ENCODE results near the gene GRK2.

The GRK2 gene

DNA sequence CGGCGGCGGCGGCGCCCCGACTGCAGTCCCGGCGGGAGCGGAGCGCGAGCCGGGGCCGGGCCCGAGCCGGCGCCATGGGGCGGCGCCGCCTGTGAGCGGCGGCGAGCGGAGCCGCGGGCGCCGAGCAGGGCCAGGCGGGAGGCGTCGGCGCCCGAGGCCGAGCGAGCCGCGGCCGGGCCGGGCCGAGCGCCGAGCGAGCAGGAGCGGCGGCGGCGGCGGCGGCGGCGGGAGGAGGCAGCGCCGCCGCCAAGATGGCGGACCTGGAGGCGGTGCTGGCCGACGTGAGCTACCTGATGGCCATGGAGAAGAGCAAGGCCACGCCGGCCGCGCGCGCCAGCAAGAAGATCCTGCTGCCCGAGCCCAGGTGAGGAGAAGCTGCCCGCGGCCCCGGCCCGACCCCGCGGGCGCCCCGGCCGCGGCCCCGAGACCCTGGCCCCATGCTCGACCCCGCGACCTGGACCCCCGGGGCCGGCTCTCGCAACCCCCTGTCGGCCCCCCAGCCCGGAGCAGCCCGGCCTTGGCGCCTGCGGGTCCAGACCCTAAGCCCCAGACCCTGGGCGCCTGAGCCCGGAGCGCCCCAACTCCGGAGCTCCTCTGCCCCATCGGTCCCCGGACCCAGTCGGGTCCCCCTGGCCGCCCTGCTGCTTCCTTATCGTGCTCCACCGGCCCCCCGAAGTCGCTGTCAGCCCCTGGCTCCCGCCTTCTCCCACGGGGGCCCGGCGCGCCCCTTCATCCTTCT is at the start of gene GRK2:
Gene GRK2, plus strand, starts transcription at position 25 of the 739 bp plus-strand sequence. Its CDS starts 227 bp downstream, at position 252.
- in situ Hi-C loops (cut with HindIII; ENCODE audit: low sequenced_read_pairs) = no loop called here

DNA sequence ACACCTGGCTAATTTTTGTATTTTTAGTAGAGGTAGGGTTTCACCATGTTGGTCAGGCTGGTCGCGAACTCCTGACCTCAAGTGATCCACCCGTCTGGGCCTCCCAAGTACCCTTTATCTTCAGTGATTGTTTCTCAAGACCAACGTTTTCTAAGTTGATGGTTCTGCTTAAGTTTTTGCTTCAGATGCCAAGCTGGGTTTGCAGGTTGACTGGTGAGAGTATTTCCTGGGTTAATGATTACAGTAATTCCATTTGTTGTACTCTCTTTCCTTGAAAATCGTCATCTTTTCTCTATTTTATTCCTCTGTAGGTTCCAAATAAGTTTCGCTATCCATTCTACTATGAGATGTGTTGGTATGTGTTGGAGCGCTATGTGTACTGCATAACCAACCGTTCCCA is 38.5 kb upstream of the GRK2 start:
- in situ Hi-C loops (cut with HindIII; ENCODE audit: low sequenced_read_pairs) = no loop called here

DNA sequence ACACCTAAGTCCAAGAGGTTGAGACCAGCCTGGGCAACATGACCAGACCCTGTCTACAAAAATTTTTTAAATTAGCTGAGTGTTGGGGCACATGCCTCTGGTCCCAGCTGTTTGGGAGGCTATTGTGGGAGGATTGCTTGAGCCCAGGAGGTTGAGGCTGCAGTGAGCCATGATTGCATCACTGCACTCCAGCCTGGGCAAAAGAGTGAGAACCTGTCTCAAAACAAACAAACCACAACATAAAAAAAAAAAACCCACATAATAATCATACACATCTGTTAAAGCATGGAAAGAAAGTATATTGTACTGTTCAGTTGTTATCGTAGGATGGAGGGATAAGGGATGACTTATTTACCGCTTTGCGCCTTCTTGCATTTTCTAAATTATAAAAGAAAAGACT is 35.9 kb upstream of the GRK2 start:
- in situ Hi-C loops (cut with HindIII; ENCODE audit: low sequenced_read_pairs) = loop anchor here (5.0 kb wide), 2 partner anchors 53 to 87 kb away; no protein-coding TSS in a partner anchor

DNA sequence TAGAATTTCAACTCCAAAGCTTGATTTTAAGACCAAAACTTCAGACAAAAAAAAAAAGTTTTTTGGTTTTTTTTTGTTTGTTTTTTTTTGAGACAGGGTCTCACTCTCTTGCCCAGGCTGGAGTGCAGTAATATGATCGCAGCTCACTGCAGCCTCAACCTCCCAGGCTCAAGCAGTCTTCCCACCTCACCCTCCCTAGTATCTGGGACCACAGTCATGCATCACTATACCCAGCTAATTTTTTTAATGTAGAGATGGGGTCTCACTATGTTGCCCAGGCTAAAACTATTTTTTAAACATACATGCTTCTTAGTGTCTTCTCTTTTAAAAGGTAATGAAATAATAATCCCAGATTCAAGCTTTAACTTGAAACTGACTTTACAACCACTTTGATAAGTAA is 35.4 kb upstream of the GRK2 start:
- in situ Hi-C loops (cut with HindIII; ENCODE audit: low sequenced_read_pairs) = loop anchor here (5.0 kb wide), 2 partner anchors 54 to 86 kb away; no protein-coding TSS in a partner anchor

DNA sequence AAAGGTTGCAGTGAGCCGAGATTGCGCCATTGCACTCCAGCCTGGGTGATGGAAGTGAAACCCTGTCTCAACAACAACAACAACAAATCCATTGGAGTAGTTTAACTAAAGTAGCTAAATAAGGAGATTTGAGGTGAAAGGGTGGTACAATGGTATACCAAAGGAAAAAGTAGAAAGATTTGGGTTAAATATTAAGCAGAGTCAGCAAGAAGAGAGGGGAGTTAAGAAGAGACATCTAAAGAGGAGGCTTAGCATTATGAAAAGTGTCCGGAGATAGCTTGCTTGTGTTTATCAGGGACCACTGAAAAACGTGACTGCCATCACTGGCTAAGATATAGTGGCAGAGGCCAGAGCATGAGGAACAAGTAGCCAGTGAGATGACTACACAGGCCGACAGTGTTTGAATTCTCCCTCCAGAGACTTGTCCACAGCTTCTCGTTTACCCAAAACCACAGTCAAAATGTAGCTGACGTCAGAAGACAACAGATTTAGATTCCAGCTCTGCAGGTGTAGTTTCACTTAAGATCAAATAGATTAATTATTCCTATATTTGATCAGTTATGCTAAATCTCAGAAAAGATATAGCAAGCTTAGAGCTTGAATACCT is 32.6 kb upstream of the GRK2 start:
- in situ Hi-C loops (cut with HindIII; ENCODE audit: low sequenced_read_pairs) = loop anchor here (5.0 kb wide), 2 partner anchors 56 to 84 kb away; no protein-coding TSS in a partner anchor

DNA sequence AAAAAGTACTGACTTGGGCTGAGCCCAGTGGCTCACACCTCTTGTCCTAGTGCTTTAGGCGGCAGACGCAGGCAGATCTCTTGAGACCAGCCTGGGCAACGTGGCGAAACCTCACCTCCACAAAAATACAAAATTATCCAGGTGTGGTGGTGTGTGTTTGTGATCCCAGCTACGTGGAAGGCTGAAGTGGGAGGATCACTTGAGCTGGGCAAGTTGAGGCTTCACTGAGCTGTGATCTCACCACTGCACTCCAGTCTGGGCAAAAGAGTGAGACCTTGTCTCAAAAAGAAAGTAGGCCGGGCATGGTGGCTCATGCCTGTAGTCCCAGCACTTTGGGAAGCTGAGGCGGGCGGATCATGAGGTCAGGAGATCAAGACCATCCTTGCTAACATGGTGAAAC is 31.7 kb upstream of the GRK2 start:
- in situ Hi-C loops (cut with HindIII; ENCODE audit: low sequenced_read_pairs) = loop anchor here (5.0 kb wide), 2 partner anchors 57 to 83 kb away; no protein-coding TSS in a partner anchor

DNA sequence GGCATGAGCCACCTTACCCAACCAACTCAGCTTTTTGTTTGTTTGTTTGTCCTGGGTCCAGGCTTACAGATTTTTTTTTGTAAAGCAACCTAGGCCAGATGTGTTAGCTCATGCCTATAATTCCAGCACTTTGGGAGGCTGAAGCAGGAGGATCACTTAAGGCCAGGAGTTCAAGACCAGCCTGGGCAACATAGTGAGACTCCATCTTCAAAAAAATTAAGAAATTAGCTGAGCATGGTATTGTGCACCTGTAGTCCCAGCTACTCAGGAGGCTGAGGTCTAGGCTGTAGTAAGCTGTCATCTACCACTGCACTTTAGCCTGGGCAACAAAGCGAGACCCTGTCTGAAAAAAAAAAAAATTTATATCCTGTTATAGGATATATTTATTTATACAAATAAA is 28.7 kb upstream of the GRK2 start:
- in situ Hi-C loops (cut with HindIII; ENCODE audit: low sequenced_read_pairs) = no loop called here

DNA sequence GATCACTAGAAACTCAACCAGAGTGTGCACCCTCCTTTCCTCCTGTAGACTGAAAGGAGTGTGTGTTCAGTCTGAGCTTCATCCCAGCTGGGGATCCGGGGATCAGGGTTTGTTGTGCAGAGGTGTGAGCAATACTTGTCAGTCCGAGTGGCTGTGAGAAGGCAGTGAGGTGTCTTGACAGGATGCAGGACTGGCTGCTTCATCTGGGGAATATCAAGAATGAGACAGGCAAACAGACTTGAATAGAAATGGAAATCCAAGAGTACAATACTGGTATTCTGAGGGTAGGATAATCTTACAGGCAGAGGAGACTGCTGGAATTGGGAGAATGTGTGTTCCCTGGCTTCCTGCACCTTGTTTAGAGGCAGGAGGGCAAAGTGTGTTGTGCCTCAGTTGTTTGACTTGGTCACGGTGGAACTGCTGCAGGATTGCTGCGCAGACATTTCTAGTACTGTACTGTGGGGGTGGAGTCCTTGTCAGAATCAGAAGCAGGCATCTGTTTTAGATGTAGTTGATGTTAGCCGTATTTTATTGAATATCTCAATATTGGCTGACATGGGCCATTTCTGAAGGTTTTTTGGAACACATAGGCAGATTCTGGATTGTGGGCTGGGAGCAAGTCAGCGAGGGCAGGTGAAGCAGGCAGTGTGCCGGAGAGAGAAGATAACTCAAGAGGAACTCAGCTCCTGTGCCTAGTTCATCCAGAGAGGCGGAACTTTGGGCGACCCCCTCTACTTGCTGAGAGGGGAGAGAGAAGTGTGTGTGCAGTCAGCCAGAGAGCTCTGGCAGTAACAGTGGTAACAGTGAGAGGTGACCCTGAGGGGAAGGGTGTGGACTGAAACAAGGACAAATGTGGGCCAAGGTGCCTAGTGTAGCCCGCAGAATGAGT is 27.1 kb upstream of the GRK2 start:
- in situ Hi-C loops (cut with HindIII; ENCODE audit: low sequenced_read_pairs) = no loop called here

DNA sequence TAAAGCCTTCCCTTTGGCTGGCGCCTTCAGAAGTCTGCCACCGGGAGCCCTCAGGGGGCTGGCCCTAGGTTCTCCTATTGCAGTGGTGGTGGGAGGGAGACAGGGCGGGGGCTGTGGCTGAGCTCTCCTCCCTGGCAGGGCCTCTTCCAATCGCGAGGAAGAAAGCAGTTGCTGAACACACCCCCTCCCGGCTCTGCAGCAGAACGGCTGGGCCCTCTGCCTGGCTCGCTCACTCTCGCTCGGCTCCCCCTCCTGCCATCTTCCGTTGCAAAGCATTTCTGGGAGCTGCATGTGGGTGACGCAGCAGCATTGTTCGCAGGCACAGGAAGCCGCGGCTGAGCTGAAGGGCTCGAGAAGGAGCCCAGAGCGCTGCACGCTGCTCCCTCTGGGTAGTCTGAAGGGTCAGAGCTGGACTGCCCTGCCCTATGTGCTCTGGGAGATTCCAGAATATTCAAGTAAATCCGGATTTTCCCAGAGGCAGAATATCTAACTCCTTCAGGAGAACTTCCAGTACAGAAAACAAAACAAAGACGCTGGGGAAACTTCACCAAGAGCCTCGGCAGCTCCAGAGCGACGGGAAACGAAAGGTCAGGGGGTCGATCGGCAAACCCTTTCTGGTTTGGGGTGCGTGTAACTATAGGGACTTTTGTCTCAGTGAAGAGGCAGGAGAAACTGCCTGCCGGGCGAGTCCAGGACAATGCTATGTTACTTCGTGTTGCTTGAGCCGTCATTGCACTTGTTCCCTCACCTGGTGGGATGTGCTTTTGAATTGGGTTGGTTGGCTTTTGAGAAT is 26.3 kb upstream of the GRK2 start:
- in situ Hi-C loops (cut with HindIII; ENCODE audit: low sequenced_read_pairs) = no loop called here

DNA sequence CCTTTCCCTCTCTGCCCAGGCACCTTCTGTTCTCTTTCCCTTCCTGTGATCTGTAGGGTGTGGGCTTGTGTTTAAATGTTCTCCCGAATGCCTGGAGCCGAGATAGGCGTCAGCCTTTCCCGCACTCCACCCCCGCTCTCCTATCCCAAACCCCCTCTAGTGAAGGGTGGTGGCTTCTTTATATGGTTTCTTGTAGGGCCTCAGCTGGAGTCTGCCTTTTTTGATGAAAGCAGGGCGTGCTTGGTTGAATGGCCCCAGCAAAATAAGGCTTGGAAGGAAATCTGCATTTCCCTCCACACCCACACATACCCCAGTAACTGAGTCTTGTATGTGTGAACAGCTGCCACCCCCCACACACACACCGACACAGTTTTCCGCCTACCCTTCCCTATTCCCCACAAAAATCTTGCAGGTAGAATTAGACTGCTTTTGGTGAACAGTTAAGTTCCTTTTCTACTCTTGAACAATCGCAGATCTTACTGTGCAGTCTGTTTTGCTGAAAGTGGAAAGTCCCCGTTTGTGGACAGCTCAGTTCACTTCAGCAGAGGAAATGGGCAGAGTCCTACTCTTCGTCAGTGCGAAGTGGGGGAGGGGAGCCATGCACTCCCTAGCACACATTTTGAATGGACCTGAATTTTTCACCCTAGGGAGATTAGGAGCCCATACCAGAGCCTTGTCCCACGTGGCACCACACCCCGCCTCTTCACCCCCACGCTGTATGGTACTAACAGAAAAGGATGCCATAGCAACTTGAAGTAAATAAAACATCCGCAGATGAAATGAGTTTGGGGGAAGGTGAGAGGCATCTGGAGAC is 25.5 kb upstream of the GRK2 start:
- in situ Hi-C loops (cut with HindIII; ENCODE audit: low sequenced_read_pairs) = no loop called here

DNA sequence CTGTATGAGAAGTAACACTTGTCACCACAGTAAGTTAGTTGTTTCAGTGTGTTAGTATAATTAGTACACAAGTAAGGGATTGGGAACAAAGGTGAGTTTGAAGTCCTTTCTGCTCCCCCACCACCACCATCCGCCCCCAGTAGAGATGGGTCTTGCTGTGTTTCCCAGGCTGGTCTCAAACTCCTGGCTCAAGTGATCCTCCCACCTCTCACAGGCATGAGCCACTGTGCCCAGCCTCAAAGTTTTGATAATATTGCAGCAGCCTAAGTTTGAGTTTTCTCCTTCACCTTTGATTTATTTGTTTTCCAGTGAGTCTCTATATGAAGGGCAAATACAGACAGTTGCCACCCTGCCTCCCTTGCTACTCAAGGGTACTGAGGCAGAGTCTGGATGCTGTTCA is 23.7 kb upstream of the GRK2 start:
- in situ Hi-C loops (cut with HindIII; ENCODE audit: low sequenced_read_pairs) = no loop called here

DNA sequence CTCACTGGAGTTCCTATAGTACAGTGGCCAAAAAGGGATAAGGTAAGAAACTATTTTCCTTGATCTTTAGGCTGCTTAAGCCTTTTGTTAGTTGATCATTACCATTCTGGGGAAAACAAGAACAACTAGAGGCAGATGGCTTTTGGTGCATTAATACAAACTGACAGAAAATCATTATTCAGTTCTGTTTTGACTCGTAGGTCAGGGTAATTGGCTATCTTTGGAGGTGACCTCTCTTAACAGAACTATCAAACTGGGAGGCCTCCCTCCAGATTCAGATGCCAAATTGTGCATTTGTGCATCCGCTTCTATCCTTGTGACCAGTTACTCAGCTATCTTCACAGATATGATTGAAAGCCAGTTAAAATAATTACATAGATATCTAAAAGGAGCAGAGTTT is 23.2 kb upstream of the GRK2 start:
- in situ Hi-C loops (cut with HindIII; ENCODE audit: low sequenced_read_pairs) = no loop called here

DNA sequence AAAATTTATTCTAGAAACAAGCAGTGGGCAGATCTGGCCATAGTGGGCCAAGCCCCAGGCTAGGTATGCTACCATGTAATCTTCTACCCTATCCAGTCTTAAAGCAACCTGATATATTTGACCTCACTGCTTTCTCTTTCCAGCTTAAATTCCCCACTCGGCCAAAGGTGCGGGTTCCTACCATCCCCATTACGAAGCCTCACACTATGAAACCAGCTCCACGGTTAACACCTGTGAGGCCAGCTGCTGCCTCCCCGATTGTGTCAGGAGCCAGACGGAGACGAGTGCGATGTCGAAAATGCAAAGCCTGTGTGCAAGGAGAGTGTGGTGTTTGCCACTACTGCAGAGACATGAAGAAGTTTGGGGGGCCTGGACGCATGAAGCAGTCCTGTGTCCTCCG is 21.2 kb upstream of the GRK2 start:
- in situ Hi-C loops (cut with HindIII; ENCODE audit: low sequenced_read_pairs) = no loop called here

DNA sequence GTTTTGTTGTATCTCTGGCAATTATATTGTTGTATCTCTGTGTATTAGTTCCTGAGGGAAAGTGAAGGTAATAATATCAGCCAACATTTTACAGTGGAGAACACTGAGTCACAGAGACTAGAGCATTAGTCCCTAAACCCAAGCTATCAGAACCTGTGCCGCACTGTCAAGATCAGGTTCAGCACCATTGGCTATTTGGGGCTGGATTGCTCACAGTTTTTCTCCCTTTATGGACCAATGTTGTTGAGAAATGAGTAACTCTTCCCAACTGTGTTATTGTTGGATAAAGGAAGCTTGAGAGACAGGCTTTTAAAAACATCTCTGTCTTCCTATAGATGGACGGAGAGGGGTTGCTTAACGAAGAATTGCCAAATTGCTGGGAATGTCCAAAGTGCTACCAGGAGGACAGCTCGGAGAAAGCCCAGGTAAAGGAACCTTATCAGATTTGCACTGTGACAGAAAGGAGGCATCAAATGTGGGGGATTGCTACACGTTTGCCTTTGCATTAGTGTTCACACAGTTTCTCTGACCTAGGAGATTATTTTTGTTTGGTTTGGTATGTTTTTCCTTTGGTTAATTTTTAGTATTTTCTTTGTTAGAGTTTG is 18.2 kb upstream of the GRK2 start:
- in situ Hi-C loops (cut with HindIII; ENCODE audit: low sequenced_read_pairs) = no loop called here

DNA sequence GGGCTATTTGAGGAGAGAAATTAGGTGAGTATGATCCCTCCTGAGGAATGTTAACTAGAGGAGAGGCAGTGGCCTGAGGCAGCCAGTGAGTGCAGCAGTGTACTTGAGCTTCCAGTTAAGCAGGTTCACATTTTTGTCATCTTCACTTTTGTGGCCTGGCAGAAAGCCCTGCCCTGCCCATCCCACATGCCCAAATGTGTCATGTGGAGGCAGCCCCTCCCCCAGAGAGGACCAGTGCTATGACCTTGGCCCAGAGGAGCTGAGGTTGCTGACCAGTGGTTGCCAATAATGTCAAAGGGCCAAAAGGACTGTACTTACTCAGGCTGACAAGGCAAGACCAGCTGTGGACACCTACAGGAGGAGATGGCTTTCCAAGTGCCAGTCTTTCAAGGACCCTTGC is 17.6 kb upstream of the GRK2 start:
- in situ Hi-C loops (cut with HindIII; ENCODE audit: low sequenced_read_pairs) = no loop called here

DNA sequence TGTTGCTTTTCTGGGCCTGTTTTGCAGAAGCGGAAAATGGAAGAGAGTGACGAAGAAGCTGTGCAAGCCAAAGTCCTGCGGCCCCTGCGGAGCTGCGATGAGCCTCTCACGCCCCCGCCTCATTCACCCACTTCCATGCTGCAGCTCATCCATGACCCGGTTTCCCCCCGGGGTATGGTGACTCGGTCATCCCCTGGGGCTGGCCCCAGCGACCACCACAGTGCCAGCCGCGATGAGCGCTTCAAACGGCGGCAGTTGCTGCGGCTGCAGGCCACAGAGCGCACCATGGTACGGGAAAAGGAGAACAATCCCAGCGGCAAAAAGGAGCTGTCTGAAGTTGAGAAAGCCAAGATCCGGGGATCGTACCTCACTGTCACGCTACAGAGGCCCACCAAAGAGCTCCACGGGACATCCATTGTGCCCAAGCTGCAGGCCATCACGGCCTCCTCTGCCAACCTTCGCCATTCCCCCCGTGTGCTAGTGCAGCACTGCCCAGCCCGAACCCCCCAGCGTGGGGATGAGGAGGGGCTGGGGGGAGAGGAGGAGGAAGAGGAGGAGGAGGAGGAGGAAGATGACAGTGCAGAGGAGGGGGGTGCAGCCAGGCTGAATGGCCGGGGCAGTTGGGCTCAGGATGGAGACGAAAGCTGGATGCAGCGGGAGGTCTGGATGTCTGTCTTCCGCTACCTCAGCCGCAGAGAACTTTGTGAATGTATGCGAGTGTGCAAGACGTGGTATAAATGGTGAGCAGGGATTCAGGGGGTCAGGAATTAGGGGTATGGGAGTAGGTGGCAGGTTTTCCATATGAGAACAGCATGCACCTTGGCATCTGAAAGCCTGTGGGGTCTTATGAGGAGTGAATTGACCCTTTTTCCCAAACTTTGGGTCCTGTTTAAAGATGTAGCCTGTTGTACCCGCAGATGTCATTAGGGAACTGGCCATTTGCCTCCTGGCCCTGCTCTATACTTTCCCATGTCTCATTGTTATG is 15.9 kb upstream of the GRK2 start:
- in situ Hi-C loops (cut with HindIII; ENCODE audit: low sequenced_read_pairs) = loop anchor here (10.0 kb wide), 1 partner anchor 134 kb away; no protein-coding TSS in a partner anchor

DNA sequence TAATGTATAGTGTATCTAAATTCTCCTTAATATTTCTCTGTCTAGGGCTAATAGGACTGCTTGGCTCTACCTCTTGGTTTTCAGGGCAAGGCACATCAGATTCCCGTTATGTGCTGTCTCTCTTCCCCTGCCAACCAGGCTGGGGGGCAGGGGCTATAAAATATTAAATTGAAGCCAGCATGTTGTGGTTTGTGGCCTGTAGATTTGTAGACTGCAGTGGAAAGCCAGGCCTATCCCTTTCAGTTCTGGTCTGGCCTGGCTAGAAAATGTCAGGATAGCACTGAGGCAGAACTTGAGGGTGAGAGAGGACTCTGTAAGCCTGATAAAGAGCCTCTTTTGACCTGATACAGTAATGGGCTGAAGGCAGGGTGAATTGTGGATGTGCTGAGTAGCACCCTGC is 14.4 kb upstream of the GRK2 start:
- in situ Hi-C loops (cut with HindIII; ENCODE audit: low sequenced_read_pairs) = loop anchor here (10.0 kb wide), 1 partner anchor 133 kb away; no protein-coding TSS in a partner anchor

DNA sequence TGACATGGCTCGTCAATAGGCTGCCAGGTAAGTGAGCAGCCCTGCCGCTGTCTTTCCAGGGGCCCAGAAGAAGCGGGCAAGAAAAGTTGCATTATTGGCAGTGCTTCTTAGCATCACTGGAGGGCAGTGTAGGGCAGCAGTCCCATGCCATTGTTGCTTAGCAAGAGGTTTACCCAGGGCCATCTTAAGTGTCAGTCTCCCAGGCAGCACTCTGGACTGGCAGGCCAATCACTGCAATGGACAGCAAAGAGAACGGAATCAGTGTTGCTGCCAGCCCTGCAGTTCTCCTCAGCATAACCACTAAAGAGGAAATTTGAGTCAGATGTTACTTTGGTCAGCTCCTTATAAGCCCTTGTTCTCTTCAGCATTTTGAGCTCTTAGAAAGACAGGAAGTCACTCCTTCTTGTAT is 13.4 kb upstream of the GRK2 start:
- in situ Hi-C loops (cut with HindIII; ENCODE audit: low sequenced_read_pairs) = loop anchor here (10.0 kb wide), 1 partner anchor 132 kb away; no protein-coding TSS in a partner anchor
